ENCODE measurements around the gene CLNK.

DNA sequence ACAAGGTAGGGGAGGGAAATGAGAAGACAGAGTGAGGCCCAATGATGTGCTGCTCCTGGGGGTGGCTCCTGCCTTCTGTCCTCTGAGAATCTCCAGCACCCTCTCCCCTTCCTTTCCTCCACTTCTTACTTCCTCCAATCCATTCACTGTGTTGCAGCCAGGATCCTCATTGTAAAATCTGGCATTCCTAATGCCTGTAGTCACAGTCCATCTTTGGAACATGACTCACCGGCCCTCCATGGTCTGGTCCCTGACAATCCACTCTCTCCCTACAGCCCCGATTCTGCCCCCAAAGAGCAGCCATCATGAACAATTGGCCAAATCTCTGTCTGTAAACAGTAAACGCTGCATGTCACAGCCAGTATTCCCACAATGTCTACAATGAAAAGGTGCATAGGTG, 72.9 kb downstream of the CLNK start:
- TF ChIP-seq, protein P1, sequence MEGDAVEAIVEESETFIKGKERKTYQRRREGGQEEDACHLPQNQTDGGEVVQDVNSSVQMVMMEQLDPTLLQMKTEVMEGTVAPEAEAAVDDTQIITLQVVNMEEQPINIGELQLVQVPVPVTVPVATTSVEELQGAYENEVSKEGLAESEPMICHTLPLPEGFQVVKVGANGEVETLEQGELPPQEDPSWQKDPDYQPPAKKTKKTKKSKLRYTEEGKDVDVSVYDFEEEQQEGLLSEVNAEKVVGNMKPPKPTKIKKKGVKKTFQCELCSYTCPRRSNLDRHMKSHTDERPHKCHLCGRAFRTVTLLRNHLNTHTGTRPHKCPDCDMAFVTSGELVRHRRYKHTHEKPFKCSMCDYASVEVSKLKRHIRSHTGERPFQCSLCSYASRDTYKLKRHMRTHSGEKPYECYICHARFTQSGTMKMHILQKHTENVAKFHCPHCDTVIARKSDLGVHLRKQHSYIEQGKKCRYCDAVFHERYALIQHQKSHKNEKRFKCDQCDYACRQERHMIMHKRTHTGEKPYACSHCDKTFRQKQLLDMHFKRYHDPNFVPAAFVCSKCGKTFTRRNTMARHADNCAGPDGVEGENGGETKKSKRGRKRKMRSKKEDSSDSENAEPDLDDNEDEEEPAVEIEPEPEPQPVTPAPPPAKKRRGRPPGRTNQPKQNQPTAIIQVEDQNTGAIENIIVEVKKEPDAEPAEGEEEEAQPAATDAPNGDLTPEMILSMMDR (IDR thresholded peaks at IDR 0.05): no peak
- no peak for TF ChIP-seq POLR2A (IDR thresholded peaks at IDR 0.05)

Measured in lower leg skin (tissue), 3 donors.